LHCN-M2 (cell line): Measurements from ENCODE around the gene DENND2D. TPM values are rescaled to one million over a fixed set of nuclear protein-coding genes. Genes with fewer than 3 reads are reported as not detected.
"Not testable (repeated sequence)": the region's sequence is repeated elsewhere in the genome, so short reads cannot be mapped to it uniquely, and the experiment has no call there.

ENCODE experiments used
- DNase-seq: peaks from one replicate; pipeline ENCODE4 v3.0.0-alpha.2; 2012; ENCODE audit warnings: low read depth
- total RNA-seq: library from RNA; depleted of rRNA; stranded (reverse); fragments of >200 nt; gene quantifications from 2 replicates; pipeline ENCODE4 v1.2.3, GENCODE V29; 2014

DENND2D gene
- total RNA-seq, 1 experiment from 2014 or later, result 1.4 TPM

DNA sequence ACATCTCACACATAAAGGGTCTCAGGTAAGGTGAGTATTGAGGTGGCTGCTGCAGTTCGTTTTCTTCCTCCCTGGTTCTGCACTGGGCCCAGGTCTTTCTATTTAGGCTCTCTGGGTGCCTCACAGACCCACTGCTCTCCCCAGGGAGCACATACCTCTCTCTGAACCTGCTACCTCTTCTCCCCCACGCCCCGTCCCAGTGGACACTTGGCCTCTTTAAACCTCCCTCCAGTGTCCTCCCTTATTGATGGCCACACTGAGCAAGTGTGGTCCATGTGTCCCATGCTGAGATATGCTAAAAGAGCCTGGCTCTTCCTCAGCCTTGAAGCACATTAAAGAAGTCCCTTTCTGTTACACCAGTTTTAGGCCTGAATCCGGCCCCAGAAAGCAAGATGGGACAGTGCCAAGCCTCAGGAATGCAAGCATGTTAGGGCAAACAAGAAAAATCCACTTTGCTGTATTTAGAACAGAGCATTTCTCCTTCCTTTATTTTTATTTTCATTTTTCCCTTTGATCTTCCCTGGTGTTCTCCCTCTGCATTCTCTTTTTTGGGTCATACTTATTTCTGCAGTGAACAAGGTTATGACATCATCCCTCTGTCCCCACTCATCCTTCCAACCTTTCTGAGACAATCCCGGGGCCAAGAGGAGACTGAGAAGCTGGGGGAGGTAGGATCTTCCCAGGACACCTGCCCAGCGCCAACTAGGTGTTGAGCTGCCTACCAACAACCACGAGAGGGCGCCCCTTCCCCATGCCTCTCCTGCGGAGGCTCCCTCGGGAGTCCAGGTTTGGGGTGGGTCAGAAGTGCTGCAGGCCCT is 22.1 kb upstream of the DENND2D start:
- peak; percentile 62 for DNase-seq

DNA sequence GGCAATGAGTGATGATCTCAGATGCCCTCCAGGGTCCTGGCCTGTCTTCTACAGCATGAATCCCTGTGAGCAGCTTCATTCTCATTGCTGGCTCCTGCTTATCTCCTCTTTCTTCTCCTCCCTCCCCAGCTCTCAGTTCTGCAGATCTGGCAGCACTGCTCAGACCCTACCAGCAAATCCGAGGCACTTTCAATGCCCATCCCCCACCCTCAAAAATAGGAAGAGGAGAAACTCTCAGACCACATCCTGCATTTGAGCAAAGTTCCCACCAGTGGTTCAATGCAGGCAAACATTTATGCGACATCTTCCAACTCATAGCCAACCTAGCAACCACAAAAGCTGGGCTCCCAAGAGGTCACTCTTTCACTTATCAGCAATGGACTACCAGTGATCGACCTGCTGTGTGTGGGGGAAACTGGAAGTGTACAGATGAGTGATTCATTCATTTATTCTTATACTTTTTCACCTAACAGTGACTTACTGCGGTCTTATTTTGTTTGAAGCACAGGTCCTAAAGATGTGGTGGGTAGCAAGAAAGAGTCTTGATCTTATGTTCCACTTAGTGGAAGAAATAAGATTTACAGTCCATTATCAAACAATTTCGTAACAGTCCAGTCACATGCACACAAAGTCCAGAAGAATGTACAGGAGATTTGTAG is 21.3 kb upstream of the DENND2D start:
- no peak for DNase-seq

DNA sequence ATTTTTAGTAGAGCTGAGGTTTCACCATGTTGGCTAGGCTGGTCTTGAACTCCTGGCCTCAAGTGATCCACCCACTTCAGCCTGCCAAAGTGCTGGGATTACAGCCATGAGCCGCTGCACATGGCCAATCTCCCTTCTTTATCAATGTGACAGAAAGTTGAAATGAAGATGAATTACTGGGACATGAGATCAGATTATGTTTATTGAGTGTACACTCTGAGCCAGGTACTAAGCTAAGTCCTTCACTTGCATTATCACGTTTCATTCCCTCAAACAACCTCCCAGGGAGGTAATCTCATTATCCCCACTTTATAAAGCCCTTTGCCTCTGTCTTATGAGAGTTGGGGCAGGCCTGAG is 20.8 kb upstream of the DENND2D start:
- no peak for DNase-seq

DNA sequence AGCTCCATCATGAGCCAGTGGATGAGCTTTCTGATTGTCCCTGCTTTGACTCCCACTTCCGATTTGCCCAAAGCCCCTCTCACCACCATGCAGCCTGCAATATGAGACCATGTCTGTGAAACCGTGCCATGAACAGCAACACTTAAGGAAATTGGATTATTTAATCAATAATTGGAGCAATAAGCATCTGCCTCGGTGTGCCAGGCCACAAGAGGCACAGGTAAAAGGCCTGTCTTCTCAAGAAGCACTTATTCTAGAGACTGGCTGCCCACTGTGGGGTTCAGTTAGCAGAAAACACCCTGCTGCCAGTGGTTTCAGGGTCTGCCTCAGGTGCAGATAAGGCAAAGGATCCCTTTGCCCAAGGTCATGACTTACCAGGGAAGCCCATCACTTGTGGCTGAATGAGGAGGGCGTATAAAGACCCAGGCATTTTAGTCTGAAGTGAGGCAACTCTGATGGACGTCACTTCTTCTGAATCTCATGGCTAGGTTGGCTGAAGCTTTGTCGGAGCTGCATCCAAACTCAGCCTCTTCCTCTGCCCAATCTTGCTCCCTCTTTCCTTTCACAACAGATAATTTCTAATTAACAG is 19.9 kb upstream of the DENND2D start:
- DNase-seq, result no peak

DNA sequence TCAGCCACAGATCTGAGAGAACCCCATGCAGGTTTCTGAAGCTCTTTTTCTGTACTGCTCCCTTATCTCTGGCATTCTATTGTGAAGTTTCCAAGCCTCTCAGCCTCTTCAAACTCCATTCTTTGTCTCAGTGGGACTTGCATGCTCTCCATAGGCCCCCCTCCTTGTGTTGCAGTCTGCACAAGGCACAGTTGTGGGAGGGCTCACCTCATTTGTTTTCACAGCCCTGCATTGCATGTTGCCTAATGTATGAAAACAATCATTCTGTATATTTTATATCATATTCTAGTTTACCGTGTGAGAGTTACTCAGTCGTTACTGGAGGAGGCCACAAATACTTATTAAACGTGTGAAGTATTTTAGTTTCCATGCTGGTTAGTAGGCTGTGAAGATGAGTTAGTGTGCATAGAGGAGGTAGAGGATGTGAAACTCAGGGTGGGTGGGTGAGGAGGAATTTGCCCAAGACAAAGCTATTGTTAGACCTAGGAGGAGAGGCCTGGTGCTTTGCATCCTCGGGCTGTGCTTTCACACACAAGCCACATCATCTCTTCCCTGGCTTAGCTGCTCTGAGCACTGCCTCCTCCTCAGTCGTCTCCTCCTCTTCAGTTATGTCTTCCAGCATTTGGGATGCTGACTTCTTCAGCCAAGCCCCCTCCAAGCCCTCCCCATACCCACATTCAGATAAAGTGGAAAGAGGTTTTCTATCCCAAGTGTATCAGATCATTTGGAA is 19.3 kb upstream of the DENND2D start:
- no peak for DNase-seq

DNA sequence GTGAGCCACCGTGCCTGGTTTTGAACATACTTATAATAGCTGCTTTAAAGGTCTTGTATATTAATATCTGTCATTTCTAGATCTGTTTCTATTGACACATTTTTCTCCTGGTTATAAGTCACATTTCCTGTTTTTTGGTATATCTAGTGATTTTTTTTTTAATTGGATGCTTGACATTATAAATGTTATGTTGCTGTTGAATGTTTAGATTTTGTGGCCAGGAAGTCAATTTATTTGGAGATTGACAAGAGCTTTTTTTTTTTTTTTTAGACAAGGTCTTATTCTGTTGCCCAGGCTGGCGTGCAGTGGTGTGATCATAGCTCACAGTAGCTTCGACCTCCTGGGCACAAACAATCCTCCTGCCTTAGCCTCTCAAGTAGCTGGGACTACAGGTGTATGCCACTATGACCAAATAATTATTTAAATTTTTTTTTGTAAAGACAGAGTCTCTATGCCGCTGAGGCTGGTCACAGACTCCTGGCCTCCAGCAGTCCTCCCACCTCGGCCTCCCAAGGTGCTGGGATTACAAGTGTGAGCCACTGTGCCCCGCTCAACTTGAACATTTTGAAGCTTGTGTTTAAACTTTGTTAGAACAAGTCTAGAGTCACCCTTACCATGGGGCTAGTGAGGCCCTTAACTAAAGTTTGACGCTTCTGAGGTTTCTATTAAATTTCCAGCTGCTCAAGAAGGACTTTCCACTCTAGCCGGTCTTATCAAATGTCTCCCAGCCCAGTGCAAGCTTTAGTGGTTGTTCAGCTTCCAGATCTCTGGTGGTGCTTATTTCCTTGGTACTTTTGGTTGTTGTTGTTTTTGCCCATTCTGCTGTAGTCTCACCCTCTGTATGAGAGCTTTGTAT is 18.5 kb upstream of the DENND2D start:
- DNase-seq, result no peak

DNA sequence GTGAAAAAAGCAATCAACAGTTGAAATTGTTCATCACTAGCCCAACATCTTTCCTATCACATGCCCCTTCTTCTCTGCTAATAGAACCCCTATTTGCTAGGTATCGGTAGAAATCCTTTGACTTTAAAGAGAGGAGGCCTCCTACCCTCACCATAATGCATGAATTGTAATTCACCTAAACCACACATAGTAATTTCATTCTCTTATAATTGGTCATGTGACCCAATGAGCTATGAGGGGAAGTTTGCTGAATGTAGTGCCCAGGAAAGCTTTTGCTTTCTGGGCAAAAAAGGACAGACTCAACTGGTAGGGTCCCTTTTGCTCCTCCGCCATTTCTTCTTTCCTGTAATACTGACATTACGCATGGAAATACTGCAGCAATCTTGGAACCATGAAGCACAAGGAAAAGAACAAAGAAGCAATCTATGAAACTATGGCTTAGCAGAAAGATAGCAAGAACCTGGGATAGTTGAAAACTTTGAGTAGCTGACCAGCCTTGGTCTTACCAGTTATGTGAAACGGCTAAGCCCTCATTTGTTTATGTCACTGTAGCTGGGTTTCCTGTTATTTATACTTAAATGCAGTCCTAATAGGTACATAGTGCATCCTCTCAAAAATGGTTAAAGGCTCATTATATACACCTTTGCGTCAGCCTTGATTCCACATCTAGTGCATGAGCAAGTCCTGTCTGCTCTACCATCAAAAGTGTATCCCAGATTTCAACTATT is 16.9 kb upstream of the DENND2D start:
- DNase-seq, result no peak

DNA sequence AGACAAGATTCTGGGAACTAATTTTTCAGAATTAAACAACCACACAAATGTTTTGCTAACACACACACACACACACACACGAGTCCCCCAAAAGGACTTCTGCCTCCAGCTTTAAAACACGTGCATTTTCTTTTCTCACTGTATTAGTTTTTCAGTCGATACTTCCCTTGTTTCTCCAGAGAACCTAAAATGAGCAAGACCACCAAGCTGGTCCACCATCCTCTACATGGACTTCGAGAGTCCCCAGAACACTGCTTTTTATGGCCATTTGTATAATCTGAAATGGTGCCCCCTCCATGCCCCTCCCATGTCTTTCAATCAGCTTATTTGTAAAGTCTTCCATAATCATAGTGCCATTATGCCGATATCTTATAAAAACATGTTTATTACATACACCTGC is 16.3 kb upstream of the DENND2D start:
- DNase-seq, result no peak

DNA sequence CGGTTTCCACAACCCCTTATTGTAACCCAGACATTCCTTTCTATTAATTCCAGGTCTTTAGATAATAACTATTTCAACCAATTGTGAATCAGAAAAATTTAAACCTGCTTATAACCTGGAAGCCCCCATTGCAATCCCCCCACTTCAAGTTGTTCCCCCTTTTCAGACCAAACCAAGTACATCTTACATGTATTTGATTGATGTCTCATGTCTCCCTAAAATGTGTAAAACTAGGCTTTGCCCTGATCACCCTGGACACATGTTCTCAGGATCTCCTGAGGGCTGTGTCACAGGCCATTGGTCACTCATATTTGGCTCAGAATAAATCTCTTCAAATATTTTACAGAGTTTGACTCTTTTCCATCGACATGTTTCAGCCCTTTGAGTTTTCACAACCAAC is 14.8 kb upstream of the DENND2D start:
- not testable (repeated sequence) for DNase-seq

DNA sequence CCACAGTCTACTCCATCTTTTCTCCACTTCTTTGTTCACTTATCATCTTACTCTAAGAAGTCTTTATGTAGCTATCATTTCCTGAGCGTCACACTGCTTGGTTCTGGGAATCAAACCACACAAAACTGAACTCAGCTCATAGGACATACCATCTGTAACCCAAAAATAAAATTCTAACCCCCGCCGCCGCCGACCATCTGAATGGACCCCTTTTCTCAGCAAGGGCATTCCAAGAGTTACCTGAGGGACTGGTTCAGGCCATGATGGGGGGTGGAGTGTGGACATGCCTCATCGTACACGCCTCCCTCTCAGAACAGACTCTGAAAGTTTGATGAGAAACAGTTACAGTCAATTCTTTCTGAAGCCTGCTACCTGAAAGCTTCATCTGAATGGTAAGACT is 14.4 kb upstream of the DENND2D start:
- no peak for DNase-seq

DNA sequence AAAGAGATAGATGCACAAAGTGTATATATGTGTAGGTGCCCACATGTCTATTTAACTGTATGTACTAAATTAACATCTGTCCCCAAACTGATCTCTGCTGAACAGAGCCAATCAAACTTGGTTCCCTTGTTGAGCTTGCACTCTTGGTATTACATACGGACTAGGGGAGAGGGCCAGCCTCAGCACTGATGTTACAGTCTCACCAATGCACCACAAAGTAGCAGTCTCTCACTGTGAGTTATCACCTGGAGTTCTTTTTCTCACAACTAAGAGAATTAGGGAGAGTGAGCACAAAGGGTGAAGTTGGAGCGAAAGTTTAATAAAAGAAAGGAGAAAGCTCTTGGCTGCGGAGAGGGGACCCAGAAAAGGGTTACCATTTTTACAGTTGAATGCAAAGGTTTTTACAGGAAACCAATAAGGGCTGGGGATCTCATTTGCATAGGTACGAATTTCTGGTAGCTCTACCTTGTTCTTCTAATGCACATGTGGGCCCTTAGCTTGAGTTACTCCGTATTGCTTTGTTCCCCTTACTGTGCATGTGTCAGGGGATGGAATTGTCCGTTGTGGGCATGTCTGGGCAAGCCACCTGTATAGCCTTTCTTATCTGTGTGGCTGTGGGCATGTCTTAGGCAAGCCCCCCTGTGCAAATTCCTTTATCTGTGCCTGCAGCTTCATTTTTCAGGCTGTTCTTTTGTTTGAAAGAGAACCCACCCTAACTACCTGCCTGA is 13.8 kb upstream of the DENND2D start:
- DNase-seq, result no peak

DNA sequence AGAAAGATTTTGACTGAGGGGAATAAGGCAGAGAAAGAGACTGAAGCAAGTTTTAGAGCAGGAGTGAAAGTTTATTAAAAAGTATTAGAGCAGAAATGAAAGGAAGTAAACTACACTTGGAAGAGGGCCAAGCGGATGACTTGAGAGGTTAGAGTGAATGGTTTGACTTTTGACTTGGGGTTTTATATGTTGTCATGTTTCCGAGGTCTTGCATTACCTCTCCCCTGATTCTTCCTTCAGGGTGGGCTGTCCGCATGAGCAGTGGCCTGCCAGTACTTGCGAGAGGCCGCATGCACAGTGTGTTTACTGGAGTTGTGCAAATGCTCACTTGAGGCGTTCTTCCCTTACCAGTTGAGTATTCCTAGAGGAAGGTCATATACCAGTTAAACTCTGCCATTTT is 13.0 kb upstream of the DENND2D start:
- no peak for DNase-seq

DNA sequence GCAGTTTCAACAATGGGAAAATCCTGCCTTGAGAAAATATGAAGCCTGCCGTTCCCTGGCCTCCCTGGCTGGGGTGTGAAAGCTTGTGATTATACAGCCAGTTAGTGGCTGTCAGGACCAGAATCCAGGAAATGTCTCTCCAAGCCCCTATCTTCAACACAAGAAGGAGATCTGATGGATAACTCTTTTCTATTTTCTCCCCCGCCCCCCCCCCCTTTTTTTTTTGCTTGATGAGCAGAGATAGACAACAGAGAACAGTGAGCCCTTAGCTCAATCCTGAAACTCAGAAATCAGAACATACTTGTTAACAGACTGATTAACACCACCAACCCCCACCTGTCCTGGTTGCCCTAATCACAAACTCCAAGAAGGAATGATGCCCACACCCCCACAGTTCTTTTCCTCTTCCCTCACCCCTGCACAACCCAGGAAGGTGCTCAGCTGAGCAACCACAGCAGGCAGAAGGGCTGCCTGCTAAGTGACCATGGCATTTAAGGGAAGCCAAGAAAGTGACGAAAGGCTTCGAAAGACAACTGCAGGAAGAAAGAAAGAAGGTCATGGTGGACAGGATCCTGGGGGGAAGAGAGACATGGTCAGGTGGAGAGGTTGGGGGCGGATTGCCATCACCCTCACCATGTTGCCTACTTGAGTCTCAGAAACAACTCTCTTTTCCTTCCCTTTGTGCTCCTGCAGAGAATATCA is 12.3 kb upstream of the DENND2D start:
- no peak for DNase-seq

DNA sequence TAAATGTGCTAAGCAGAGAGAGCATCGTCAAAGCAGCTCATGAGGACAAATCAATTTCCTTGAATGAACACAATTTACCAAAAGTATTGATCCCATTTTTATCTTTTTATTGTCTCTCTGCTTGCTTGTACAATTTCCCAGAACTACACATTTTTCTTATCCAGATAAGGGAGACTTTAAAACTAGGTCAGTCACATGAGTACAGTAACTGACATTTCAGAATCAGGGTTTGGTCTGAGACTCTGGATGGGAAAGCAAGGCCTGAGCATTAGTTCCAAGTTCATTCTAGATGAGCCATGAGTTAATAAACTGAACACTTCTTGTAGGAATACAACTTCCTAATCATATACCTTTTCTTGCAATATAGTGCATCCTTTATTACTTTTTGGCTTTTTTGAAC is 11.5 kb upstream of the DENND2D start:
- DNase-seq, result no peak

DNA sequence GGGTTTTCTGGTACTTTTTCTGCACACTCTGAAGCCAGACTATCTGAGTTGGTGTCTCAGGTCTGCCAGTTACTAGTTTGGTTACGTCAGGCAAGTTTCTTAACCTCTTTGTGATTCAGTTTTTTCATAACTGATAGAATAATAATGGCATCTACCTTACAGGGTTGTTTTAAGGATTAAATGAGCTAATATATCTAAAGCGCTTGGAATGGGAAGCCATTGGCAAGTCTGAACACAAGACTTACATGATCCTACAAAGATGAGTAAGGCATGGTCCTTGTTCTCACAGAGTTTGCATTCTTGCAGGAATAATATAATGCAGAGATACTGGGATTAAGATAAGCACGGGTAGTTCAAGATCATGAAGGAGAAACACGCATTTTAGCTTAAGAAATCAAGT is 9.2 kb upstream of the DENND2D start:
- no peak for DNase-seq

DNA sequence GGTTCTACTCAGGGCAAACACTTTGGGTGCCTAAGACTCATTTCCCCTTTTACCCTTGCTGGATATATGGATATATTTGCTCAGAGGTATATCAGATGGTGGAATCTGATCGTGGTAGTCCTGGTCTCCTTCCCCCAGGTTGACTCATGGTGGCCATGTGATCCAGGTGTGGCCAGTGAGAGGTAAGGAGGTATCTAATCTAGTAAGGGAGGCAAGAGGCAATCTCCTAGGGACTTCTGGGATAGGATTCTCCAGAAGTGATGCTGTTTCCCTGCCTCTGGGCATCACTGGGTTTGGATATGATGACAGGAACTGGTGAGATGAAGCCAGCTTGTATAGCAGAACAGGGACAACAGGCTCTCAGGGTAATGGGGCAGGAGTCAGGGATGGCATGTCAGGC is 8.5 kb upstream of the DENND2D start:
- no peak for DNase-seq

DNA sequence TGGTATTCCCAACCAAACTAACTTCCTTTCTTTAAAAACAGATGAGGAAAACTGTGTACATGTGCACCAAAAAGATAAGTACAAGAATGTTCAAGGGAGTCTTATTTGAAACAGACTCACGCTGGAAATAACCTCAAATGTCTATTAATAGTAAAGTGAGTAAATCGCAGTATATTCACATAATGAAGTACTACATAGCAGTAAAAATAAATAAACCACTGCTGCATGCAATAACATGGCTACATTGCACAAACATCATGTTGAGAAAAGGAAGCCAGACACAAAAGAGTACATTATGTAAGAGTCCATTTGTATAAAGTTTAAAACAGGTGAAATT is 5.2 kb upstream of the DENND2D start:
- DNase-seq, result no peak

DNA sequence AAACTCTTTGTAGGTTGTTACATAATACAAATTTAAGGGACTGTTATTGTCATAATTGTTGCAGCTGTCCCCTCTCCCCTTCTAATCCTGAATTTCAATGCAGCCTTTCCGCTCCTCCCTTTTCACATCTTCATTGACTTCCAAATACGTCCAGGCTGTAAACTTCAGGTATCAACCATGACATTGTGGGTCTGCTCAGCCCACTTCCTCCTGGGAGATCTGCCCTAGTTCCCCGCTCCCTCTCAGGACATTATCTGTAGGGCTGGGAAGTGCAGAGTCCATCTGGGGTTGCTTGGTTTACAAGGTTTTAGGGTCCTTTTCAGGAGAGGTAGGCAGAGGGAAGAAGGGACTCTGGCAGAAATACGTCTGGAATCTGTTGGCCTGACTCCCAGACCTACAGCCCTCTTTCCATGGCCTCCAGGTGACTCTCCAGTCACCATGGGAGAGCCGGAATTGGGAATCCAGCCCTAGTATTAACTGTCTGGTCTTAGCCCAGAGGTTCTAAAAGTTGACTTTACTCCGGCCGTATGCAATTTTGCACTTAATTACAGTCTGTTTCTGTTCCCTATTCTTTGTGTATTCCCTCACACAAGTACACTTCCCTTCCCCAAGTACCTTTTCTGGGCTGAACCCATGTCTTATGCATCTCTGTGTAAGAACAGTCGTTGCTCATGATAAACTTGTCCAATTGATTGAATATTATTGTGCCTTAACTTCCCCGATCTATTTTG is 4.7 kb upstream of the DENND2D start:
- no peak for DNase-seq
